GM23248 (cell line): ENCODE results near the gene PTPRT.

Experiments used
- EZH2 ChIP-seq: fragments of 200-600 bp; sonication (generic); IDR thresholded peaks from 2 replicates; pipeline ENCODE4 v1.6.1; 2018; ENCODE audit warnings: antibody characterized with exemption, mild to moderate bottlenecking; ENCODE audit not compliant: insufficient read depth, poor library complexity, severe bottlenecking
- EZH2phosphoT487 ChIP-seq: fragments of 200-600 bp; sonication (generic); IDR thresholded peaks from 2 replicates; pipeline ENCODE4 v1.6.1; 2018; ENCODE audit warnings: antibody characterized with exemption, moderate library complexity, mild to moderate bottlenecking, low read depth; ENCODE audit not compliant: insufficient read depth

DNA sequence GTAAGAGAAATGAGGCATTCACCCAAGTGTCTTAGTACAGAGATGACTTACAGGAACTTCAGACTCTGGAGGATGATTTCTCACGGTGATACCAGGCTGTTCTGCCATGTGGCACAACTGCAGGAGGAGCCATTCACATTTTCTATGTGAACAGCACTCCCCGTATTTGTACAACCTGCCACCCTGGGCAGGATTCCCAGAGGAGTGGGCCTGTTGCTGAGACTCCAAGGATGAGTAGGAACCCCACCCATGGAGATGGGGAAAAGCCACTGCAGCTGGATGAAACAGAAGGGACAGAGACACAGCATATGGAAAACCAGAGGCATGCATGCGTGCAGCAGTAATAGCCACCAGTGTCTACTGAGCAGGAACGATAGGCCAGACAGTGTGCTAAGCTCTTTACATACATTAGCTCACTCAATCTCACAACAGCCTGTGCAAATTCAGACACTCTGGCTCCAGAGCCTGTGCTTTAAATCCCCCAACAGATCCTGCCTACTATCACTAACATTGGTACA, 48.0 kb upstream of the PTPRT start:
- no peak for TF ChIP-seq EZH2
- TF ChIP-seq EZH2phosphoT487: no peak
